HepG2 (cell line): ENCODE data around the gene CADM2. TPM values are rescaled to one million over a fixed set of nuclear protein-coding genes. Genes with fewer than 3 reads are reported as not detected.

Source experiments
- ATAC-seq: fragments of 200-7000 bp; cut with Tn5 transposase; 3 replicates; pipeline ENCODE4 v1.9.1; 2020; ENCODE audit warnings: mild to moderate bottlenecking, moderate library complexity
- BruUV-seq: library from RNA; stranded (reverse); fragments of 400-500 nt; replicated peaks from 2 replicates; lab custom pipeline; 2021; lab: Mats Ljungman, UMichigan
- CTCF ChIA-PET: fragments of 300-600 bp; formaldehyde crosslinking; extraction: SDS; loops from one replicate; lab custom pipeline; 2021; ENCODE audit warnings: low total read pairs, inconsistent platforms, low intra/inter-chr PET ratio; lab: Yijun Ruan, JAX
- POLR2A ChIA-PET: fragments of 350-600 bp; sonication (Branson Sonifier 250); formaldehyde crosslinking; loops from one replicate; lab custom pipeline; 2020; ENCODE audit warnings: antibody characterized with exemption, inconsistent platforms; lab: Yijun Ruan, JAX
- DNase-seq: peaks from one replicate; pipeline ENCODE4 v3.0.0-alpha.2; 2015; ENCODE audit warnings: low spot score
- FAIRE-seq: peaks from 3 replicates; lab custom pipeline; 2011; peaks lifted over from hg19 to GRCh38; lab: Jason Lieb, UNC
- H2AFZ ChIP-seq: one replicate; pipeline ENCODE4 v1.6.1; 2011; ENCODE audit warnings: low read length, inconsistent platforms
- H3K27ac ChIP-seq: fragments of 300-600 bp; 3 replicates; pipeline ENCODE4 v1.8.0; 2011; ENCODE audit warnings: mixed run types, mild to moderate bottlenecking, mixed read lengths, low read length, inconsistent platforms; ENCODE audit not compliant: insufficient read depth; ENCODE audit errors: extremely low read length
- H3K27me3 ChIP-seq, 2 experiments: fragments of 200-600 bp in 1 of 2; 2 replicates in 1 of 2; 3 replicates in 1 of 2; pipeline versions ENCODE4 v1.6.0 to v1.8.0; 2011; ENCODE audit warnings: low read length in 2 of 2, mild to moderate bottlenecking in 2 of 2, moderate library complexity in 2 of 2, inconsistent platforms in 1 of 2; ENCODE audit not compliant: insufficient read depth in 2 of 2, control insufficient read depth in 1 of 2
- H3K36me3 ChIP-seq, 2 experiments: fragments of 200-600 bp in 1 of 2; replicated peaks in 1 of 2; 2 replicates in 1 of 2; 3 replicates in 1 of 2; pipeline versions ENCODE4 v1.5.1 to v1.8.0; 2011; ENCODE audit warnings: low read length in 2 of 2, inconsistent platforms in 1 of 2; ENCODE audit not compliant: insufficient read depth in 2 of 2, control insufficient read depth in 1 of 2
- H3K4me1 ChIP-seq: 2 replicates; pipeline ENCODE4 v1.5.1; 2012; ENCODE audit warnings: low read length, inconsistent platforms; ENCODE audit not compliant: insufficient read depth
- H3K4me2 ChIP-seq: 2 replicates; pipeline ENCODE4 v1.6.0; 2011; ENCODE audit warnings: low read depth, low read length, inconsistent platforms
- H3K4me3 ChIP-seq, 3 experiments: fragments of 200-600 bp in 1 of 3; sonication (generic), shearing (Covaris generic) in 1 of 3; replicated peaks in 1 of 3; 2 replicates each; pipeline ENCODE4 v1.5.1; 2011 to 2016; ENCODE audit warnings: low read length in 3 of 3, inconsistent platforms in 2 of 3, low read depth in 2 of 3, mild to moderate bottlenecking in 2 of 3, control low read depth in 1 of 3, mixed read lengths in 1 of 3; ENCODE audit not compliant: insufficient read depth in 1 of 3
- H3K79me2 ChIP-seq: one replicate; pipeline ENCODE4 v1.6.1; 2011; ENCODE audit warnings: low read length, inconsistent platforms; ENCODE audit not compliant: insufficient read depth
- H3K9ac ChIP-seq: 2 replicates; pipeline ENCODE4 v1.6.0; 2011; ENCODE audit warnings: mild to moderate bottlenecking, low read depth, low read length, inconsistent platforms; ENCODE audit not compliant: insufficient read depth
- H3K9me3 ChIP-seq: 2 replicates; pipeline ENCODE4 v1.5.1; 2012; ENCODE audit warnings: mild to moderate bottlenecking, low read length
- H4K20me1 ChIP-seq: 2 replicates; pipeline ENCODE4 v1.6.0; 2011; ENCODE audit warnings: inconsistent platforms, mild to moderate bottlenecking, low read length, moderate library complexity; ENCODE audit not compliant: insufficient read depth
- HHEX ChIP-seq: IDR thresholded peaks from 2 replicates; pipeline ENCODE4 v1.6.1; 2016; ENCODE audit warnings: control low read depth
- MBNL3 ChIP-seq: fragments of 250-450 bp; sonication (Bioruptor Pico); conservative IDR thresholded peaks from 2 replicates; pipeline ENCODE4 v1.8.0; 2022; ENCODE audit warnings: mild to moderate bottlenecking, inconsistent platforms
- MED13 ChIP-seq: sonication (generic); formaldehyde crosslinking; IDR thresholded peaks from 2 replicates; pipeline ENCODE4 v1.5.0; 2020; ENCODE audit warnings: missing genetic modification reagents
- RAD21 ChIP-seq: fragments of 450-650 bp; formaldehyde crosslinking; IDR thresholded peaks from 2 replicates; pipeline ENCODE4 v1.5.0; 2020; ENCODE audit warnings: mild to moderate bottlenecking
- ZNF101 ChIP-seq: sonication (generic); formaldehyde crosslinking; IDR thresholded peaks from 2 replicates; pipeline ENCODE4 v1.4.0; 2020; ENCODE audit warnings: mild to moderate bottlenecking, low read depth, missing genetic modification reagents, borderline replicate concordance
- ZNF850 ChIP-seq: sonication (generic); formaldehyde crosslinking; conservative IDR thresholded peaks from 2 replicates; pipeline ENCODE4 v1.9.0; 2021; ENCODE audit warnings: mild to moderate bottlenecking, missing genetic modification reagents
- WGBS: methylation state at CpG from one replicate; pipeline ENCODE4 v1.1.6; 2017; ENCODE audit warnings: low lambda C conversion rate; 5-methylcytosine and 5-hydroxymethylcytosine counted together
- in situ Hi-C: cut with HindIII; loops from 2 replicates; pipeline ENCODE4 v1.10.0; 2017; ENCODE audit warnings: low pct_unique_long_range_greater_than_20kb; ENCODE audit not compliant: extremely low pct_ligation_motif_present
- intact Hi-C: fragments of 100-400 bp; cut with micrococcal nuclease; formaldehyde crosslinking; loops from one replicate; pipeline ENCODE4 v1.10.0; 2022; ENCODE audit not compliant: unreplicated experiment
- polyA plus RNA-seq, 8 experiments: library from polyadenylated mRNA; depleted of rRNA in 3 of 8; stranded (reverse) in 7 of 8; unstranded in 1 of 8; fragments of >200 nt; fragmentation: Illumina TruSeq in 4 of 8; extraction: Trizol in 4 of 8; gene quantifications; 2 replicates each; pipeline versions ENCODE4 v1.2.1 to v1.2.3, GENCODE V29; 2011 to 2016; ENCODE audit warnings: low read depth in 4 of 8, missing spikeins in 1 of 8, mixed read lengths in 1 of 8; ENCODE audit not compliant: insufficient read depth in 1 of 8
- total RNA-seq, 5 experiments: library from RNA; depleted of rRNA; stranded (reverse); fragments of >200 nt; fragmentation: Illumina TruSeq; extraction: Trizol; gene quantifications; 2 replicates each; pipeline ENCODE4 v1.2.3, GENCODE V29; 2016; ENCODE audit warnings: low read depth in 1 of 5
- TF ChIP-seq, protein P1 (sequence below): sonication (generic); formaldehyde crosslinking; IDR thresholded peaks from 2 replicates; pipeline ENCODE4 v1.4.0; 2020; ENCODE audit warnings: mild to moderate bottlenecking, missing genetic modification reagents, borderline replicate concordance
- TF ChIP-seq, protein P2 (sequence below): IDR thresholded peaks from 2 replicates; pipeline ENCODE4 v1.6.1; 2016; ENCODE audit warnings: control low read depth

Gene CADM2
- total and polyA plus RNA-seq, 2 of the 13 experiments (the other 11 are each of a cell fraction or from before 2014, with no cell fraction given) = not detected

DNA sequence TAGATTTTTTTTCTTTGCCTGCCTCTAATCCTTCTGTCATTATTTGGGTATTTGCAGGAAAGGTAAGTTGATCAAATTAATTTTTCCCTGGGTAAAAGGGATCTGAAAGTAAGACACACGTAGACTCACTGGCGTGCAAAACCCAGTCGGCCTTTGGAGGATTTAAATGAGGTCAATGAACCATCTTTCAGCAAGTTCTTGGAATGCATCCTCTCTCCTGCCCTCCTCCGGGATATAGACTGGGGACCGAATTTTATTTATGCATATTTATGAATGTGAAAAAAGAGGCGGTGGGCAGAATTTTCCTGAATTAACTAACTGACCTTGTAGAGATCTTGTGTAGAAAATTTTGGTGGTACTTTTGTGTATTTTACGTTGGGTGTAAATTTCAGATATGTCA is 2.2 kb downstream of the CADM2 start:
- 49% methylated on average over 7 of the region's 7 CpGs for WGBS
- H3K4me3 ChIP-seq = no peak overlapping the region
- no peak for ATAC-seq
- peaks cover 14% of the 10 kb centered on the region for H3K4me1 ChIP-seq
- no TSS peak for BruUV-seq
- no peaks in the 10 kb centered on the region for H4K20me1 ChIP-seq
- no peak overlapping the region for H3K4me2 ChIP-seq
- no peak overlapping the region for H3K9ac ChIP-seq
- DNase-seq = no peak
- no peaks in the 10 kb centered on the region for H3K9me3 ChIP-seq
- TF ChIP-seq MED13 (CRISPR knock-in tag) (no peak), ZNF101 (CRISPR knock-in tag) (no peak), RAD21 (CRISPR knock-in tag) (no peak), ZNF850 (CRISPR knock-in tag) (no peak), MBNL3 (CRISPR knock-in tag) (no peak), HHEX (CRISPR knock-in tag) (no peak)
- TF ChIP-seq, protein P1, sequence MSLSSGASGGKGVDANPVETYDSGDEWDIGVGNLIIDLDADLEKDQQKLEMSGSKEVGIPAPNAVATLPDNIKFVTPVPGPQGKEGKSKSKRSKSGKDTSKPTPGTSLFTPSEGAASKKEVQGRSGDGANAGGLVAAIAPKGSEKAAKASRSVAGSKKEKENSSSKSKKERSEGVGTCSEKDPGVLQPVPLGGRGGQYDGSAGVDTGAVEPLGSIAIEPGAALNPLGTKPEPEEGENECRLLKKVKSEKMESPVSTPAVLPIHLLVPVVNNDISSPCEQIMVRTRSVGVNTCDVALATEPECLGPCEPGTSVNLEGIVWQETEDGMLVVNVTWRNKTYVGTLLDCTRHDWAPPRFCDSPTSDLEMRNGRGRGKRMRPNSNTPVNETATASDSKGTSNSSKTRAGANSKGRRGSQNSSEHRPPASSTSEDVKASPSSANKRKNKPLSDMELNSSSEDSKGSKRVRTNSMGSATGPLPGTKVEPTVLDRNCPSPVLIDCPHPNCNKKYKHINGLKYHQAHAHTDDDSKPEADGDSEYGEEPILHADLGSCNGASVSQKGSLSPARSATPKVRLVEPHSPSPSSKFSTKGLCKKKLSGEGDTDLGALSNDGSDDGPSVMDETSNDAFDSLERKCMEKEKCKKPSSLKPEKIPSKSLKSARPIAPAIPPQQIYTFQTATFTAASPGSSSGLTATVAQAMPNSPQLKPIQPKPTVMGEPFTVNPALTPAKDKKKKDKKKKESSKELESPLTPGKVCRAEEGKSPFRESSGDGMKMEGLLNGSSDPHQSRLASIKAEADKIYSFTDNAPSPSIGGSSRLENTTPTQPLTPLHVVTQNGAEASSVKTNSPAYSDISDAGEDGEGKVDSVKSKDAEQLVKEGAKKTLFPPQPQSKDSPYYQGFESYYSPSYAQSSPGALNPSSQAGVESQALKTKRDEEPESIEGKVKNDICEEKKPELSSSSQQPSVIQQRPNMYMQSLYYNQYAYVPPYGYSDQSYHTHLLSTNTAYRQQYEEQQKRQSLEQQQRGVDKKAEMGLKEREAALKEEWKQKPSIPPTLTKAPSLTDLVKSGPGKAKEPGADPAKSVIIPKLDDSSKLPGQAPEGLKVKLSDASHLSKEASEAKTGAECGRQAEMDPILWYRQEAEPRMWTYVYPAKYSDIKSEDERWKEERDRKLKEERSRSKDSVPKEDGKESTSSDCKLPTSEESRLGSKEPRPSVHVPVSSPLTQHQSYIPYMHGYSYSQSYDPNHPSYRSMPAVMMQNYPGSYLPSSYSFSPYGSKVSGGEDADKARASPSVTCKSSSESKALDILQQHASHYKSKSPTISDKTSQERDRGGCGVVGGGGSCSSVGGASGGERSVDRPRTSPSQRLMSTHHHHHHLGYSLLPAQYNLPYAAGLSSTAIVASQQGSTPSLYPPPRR (CRISPR knock-in tag) = no peak
- TF ChIP-seq, protein P2, sequence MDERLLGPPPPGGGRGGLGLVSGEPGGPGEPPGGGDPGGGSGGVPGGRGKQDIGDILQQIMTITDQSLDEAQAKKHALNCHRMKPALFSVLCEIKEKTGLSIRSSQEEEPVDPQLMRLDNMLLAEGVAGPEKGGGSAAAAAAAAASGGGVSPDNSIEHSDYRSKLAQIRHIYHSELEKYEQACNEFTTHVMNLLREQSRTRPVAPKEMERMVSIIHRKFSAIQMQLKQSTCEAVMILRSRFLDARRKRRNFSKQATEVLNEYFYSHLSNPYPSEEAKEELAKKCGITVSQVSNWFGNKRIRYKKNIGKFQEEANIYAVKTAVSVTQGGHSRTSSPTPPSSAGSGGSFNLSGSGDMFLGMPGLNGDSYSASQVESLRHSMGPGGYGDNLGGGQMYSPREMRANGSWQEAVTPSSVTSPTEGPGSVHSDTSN (CRISPR knock-in tag) = no peak
- in situ Hi-C loops (loop anchor here (25.0 kb wide), 1 partner anchor 401 kb away; no protein-coding TSS in a partner anchor), intact Hi-C loops (no loop called here)
- FAIRE-seq = no peak
- POLR2A ChIA-PET = no interaction called here
- H3K27ac ChIP-seq = no peak overlapping the region
- H3K79me2 ChIP-seq = no peaks in the 10 kb centered on the region
- no peaks in the 10 kb centered on the region for H3K36me3 ChIP-seq
- CTCF ChIA-PET = no interaction called here
- no peak overlapping the region for H2AFZ ChIP-seq
- peaks cover 1 to 24% of the 10 kb centered on the region in 2 experiments; a peak in 3 of 5 replicates for H3K27me3 ChIP-seq
